ENCODE results near the gene EML4.

EML4 gene

GRCh38 chr2:42227491-42227890 lies 58.3 kb downstream of the EML4 start:
- no peak for DNase-seq

GRCh38 chr2:42228101-42228500 lies 58.9 kb downstream of the EML4 start:
- DNase-seq: no peak

- DNase-seq: no peak
Observed at GRCh38 chr2:42229949-42230348, 60.8 kb downstream of the EML4 start.

GRCh38 chr2:42230891-42231290 lies 61.7 kb downstream of the EML4 start:
- DNase-seq: no peak

GRCh38 chr2:42232024-42232423 lies 62.9 kb downstream of the EML4 start:
- DNase-seq: no peak

GRCh38 chr2:42233976-42234441 lies 64.9 kb downstream of the EML4 start:
- DNase-seq: no peak

- DNase-seq: no peak
Observed at GRCh38 chr2:42236911-42237310, 67.8 kb downstream of the EML4 start.

GRCh38 chr2:42238644-42239288 lies 69.6 kb downstream of the EML4 start:
- peak; percentile 43 for DNase-seq

GRCh38 chr2:42239289-42239661 lies 70.1 kb downstream of the EML4 start:
- no peak for DNase-seq

- DNase-seq: no peak
Observed at GRCh38 chr2:42239811-42240210, 70.7 kb downstream of the EML4 start.

GRCh38 chr2:42241517-42241916 lies 72.4 kb downstream of the EML4 start:
- DNase-seq: no peak

- DNase-seq: no peak
Observed at GRCh38 chr2:42243297-42243696, 74.1 kb downstream of the EML4 start.

- no peak for DNase-seq
Observed at GRCh38 chr2:42244520-42244919, 75.4 kb downstream of the EML4 start.

GRCh38 chr2:42245396-42245795 lies 76.2 kb downstream of the EML4 start:
- no peak for DNase-seq

- no peak for DNase-seq
Observed at GRCh38 chr2:42246562-42246961, 77.4 kb downstream of the EML4 start.

- no peak for DNase-seq
Observed at GRCh38 chr2:42248846-42249245, 79.7 kb downstream of the EML4 start.

- no peak for DNase-seq
Observed at GRCh38 chr2:42249284-42249683, 80.1 kb downstream of the EML4 start.

GRCh38 chr2:42249887-42250286 lies 80.7 kb downstream of the EML4 start:
- peak; percentile 63 for DNase-seq

GRCh38 chr2:42250925-42251324 lies 81.8 kb downstream of the EML4 start:
- DNase-seq: no peak

GRCh38 chr2:42252464-42252863 lies 83.3 kb downstream of the EML4 start:
- DNase-seq: no peak

GRCh38 chr2:42254186-42254895 lies 85.2 kb downstream of the EML4 start:
- DNase-seq: no peak

- no peak for DNase-seq
Observed at GRCh38 chr2:42256505-42256904, 87.4 kb downstream of the EML4 start.

GRCh38 chr2:42261518-42262195 lies 92.5 kb downstream of the EML4 start:
- no peak for DNase-seq

- no peak for DNase-seq
Observed at GRCh38 chr2:42266236-42266635, 97.1 kb downstream of the EML4 start.

Data from NCI-H510A (cell line).